H9 (cell line): ENCODE results near the gene IGF1. TPM values are rescaled to one million over a fixed set of nuclear protein-coding genes. Genes with fewer than 3 reads are reported as not detected.

Experiments used
- DNase-seq: peaks from one replicate; pipeline ENCODE4 v3.0.0-alpha.2; 2017
- H2AFZ ChIP-seq: one replicate; pipeline ENCODE4 v1.6.1; 2013; ENCODE audit warnings: mild to moderate bottlenecking, low read length, control low read depth, moderate library complexity
- H2AK5ac ChIP-seq: 2 replicates; pipeline ENCODE4 v1.6.1; 2013; ENCODE audit warnings: low read length, control low read depth, mixed read lengths; ENCODE audit not compliant: insufficient read length
- H2BK120ac ChIP-seq: one replicate; pipeline ENCODE4 v1.6.1; 2013; ENCODE audit warnings: low read depth, mild to moderate bottlenecking, low read length, control low read depth, inconsistent platforms; ENCODE audit not compliant: poor library complexity, severe bottlenecking
- H2BK12ac ChIP-seq: 2 replicates; pipeline ENCODE4 v1.6.1; 2013; ENCODE audit warnings: low read length, control low read depth, mixed read lengths, low read depth; ENCODE audit not compliant: insufficient read length
- H2BK15ac ChIP-seq: 2 replicates; pipeline ENCODE4 v1.6.1; 2013; ENCODE audit warnings: low read depth, low read length, control low read depth
- H2BK20ac ChIP-seq: one replicate; pipeline ENCODE4 v1.6.1; 2013; ENCODE audit warnings: low read depth, mild to moderate bottlenecking, low read length, control low read depth, inconsistent platforms; ENCODE audit not compliant: poor library complexity, severe bottlenecking
- H2BK5ac ChIP-seq: 2 replicates; pipeline ENCODE4 v1.6.1; 2013; ENCODE audit warnings: low read length, control low read depth, mixed read lengths; ENCODE audit not compliant: insufficient read length
- H3K14ac ChIP-seq: 2 replicates; pipeline ENCODE4 v1.6.1; 2013; ENCODE audit warnings: low read length, control low read depth; ENCODE audit not compliant: insufficient read depth
- H3K18ac ChIP-seq: 2 replicates; pipeline ENCODE4 v1.6.1; 2013; ENCODE audit warnings: low read depth, mild to moderate bottlenecking, mixed read lengths, low read length, control low read depth; ENCODE audit not compliant: insufficient read length
- H3K23ac ChIP-seq: 2 replicates; pipeline ENCODE4 v1.6.1; 2013; ENCODE audit warnings: low read length, control low read depth, mixed read lengths, low read depth; ENCODE audit not compliant: insufficient read length
- H3K23me2 ChIP-seq: 2 replicates; pipeline ENCODE4 v1.6.1; 2013; ENCODE audit warnings: low read depth, mild to moderate bottlenecking, mixed read lengths, low read length, control low read depth; ENCODE audit not compliant: insufficient read length, poor library complexity, severe bottlenecking
- H3K27ac ChIP-seq: 2 replicates; pipeline ENCODE4 v1.5.1; 2013; ENCODE audit warnings: low read length, control low read depth, mixed read lengths, low read depth; ENCODE audit not compliant: insufficient read length
- H3K27me3 ChIP-seq: 2 replicates; pipeline ENCODE4 v1.6.1; 2013; ENCODE audit warnings: low read length, control low read depth, inconsistent platforms; ENCODE audit not compliant: insufficient read depth
- H3K4ac ChIP-seq: 2 replicates; pipeline ENCODE4 v1.6.1; 2013; ENCODE audit warnings: low read depth, mild to moderate bottlenecking, control low read depth, inconsistent platforms, low read length, moderate library complexity
- H3K4me1 ChIP-seq: 2 replicates; pipeline ENCODE4 v1.6.1; 2013; ENCODE audit warnings: low read length, control low read depth, inconsistent platforms; ENCODE audit not compliant: insufficient read depth
- H3K4me2 ChIP-seq: 2 replicates; pipeline ENCODE4 v1.6.1; 2013; ENCODE audit warnings: low read length, control low read depth, mixed read lengths; ENCODE audit not compliant: insufficient read length, insufficient read depth
- H3K56ac ChIP-seq: 2 replicates; pipeline ENCODE4 v1.6.1; 2013; ENCODE audit warnings: low read depth, mild to moderate bottlenecking, mixed read lengths, low read length, control low read depth; ENCODE audit not compliant: insufficient read length
- H3K79me1 ChIP-seq: 2 replicates; pipeline ENCODE4 v1.6.1; 2013; ENCODE audit warnings: low read depth, mild to moderate bottlenecking, moderate library complexity, low read length, control low read depth, inconsistent platforms; ENCODE audit not compliant: insufficient read depth, poor library complexity, severe bottlenecking
- H3K79me2 ChIP-seq: 2 replicates; pipeline ENCODE4 v1.6.1; 2013; ENCODE audit warnings: low read length, control low read depth, inconsistent platforms; ENCODE audit not compliant: insufficient read depth
- H3K9ac ChIP-seq: 2 replicates; pipeline ENCODE4 v1.6.1; 2013; ENCODE audit warnings: low read length, control low read depth, mixed read lengths; ENCODE audit not compliant: insufficient read length; ENCODE audit errors: extremely low read depth
- H3K9me3 ChIP-seq: one replicate; pipeline ENCODE4 v1.6.1; 2013; ENCODE audit warnings: low read depth, low read length, inconsistent platforms; ENCODE audit not compliant: control insufficient read depth
- H3T11ph ChIP-seq: one replicate; pipeline ENCODE4 v1.6.1; 2013; ENCODE audit warnings: mild to moderate bottlenecking, low read length, control low read depth, inconsistent platforms
- H4K20me1 ChIP-seq: one replicate; pipeline ENCODE4 v1.6.1; 2013; ENCODE audit not compliant: control insufficient read depth, insufficient read length, insufficient read depth
- H4K5ac ChIP-seq: 2 replicates; pipeline ENCODE4 v1.6.1; 2013; ENCODE audit warnings: low read depth, mild to moderate bottlenecking, mixed read lengths, low read length, control low read depth; ENCODE audit not compliant: insufficient read length
- H4K8ac ChIP-seq: replicated peaks from 2 replicates; pipeline ENCODE4 v1.6.1; 2013; ENCODE audit warnings: low read length, control low read depth, mixed read lengths, low read depth; ENCODE audit not compliant: insufficient read length
- H4K91ac ChIP-seq: 2 replicates; pipeline ENCODE4 v1.6.1; 2013; ENCODE audit warnings: low read depth, mild to moderate bottlenecking, moderate library complexity, mixed read lengths, low read length, control low read depth; ENCODE audit not compliant: insufficient read length
- H3K27ac Mint-ChIP-seq, 3 experiments: 2 replicates in 2 of 3; 3 replicates in 1 of 3; pipeline ENCODE4 v1.8.0; 2020 to 2021; ENCODE audit warnings: mixed read lengths in 3 of 3, mild to moderate bottlenecking in 1 of 3, moderate library complexity in 1 of 3
- H3K27me3 Mint-ChIP-seq: 2 replicates; pipeline ENCODE4 v1.8.0; 2021; ENCODE audit warnings: low read depth, mild to moderate bottlenecking, moderate library complexity, mixed read lengths
- H3K36me3 Mint-ChIP-seq, 3 experiments: 2 replicates in 2 of 3; 3 replicates in 1 of 3; pipeline ENCODE4 v1.8.0; 2020 to 2021; ENCODE audit warnings: low read depth in 3 of 3, mixed read lengths in 3 of 3; ENCODE audit not compliant: insufficient read depth in 1 of 3
- H3K4me1 Mint-ChIP-seq, 2 experiments: 2 replicates each; pipeline ENCODE4 v1.8.0; 2020; ENCODE audit warnings: mixed read lengths in 2 of 2
- H3K4me3 Mint-ChIP-seq, 2 experiments: 2 replicates in 1 of 2; 3 replicates in 1 of 2; pipeline ENCODE4 v1.8.0; 2020 to 2021; ENCODE audit warnings: mild to moderate bottlenecking in 2 of 2, mixed read lengths in 2 of 2, moderate library complexity in 1 of 2
- H3K9me3 Mint-ChIP-seq, 2 experiments: 2 replicates in 1 of 2; 3 replicates in 1 of 2; pipeline ENCODE4 v1.8.0; 2020; ENCODE audit warnings: mild to moderate bottlenecking in 2 of 2, mixed read lengths in 2 of 2, moderate library complexity in 1 of 2
- WGBS: extraction: QIAGEN DNeasy Blood & Tissue Kit; methylation state at CpG from one replicate; pipeline ENCODE4 v1.1.7; 2013; ENCODE audit warnings: missing lambda C conversion rate, low lambda C conversion rate, mixed read lengths; ENCODE audit not compliant: insufficient read length; ENCODE audit errors: extremely low coverage; 5-methylcytosine and 5-hydroxymethylcytosine counted together
- total RNA-seq: library from RNA; stranded (reverse); gene quantifications from 2 replicates; pipeline ENCODE4 v1.2.1, GENCODE V29; 2021
- TF ChIP-seq, protein P1 (sequence below): fragments of 200-600 bp; sonication (generic); conservative IDR thresholded peaks from 3 replicates; pipeline ENCODE4 v1.8.0; 2021; ENCODE audit warnings: antibody characterized with exemption, mild to moderate bottlenecking

The IGF1 gene
- total RNA-seq, 1 experiment from 2014 or later = not detected

DNA sequence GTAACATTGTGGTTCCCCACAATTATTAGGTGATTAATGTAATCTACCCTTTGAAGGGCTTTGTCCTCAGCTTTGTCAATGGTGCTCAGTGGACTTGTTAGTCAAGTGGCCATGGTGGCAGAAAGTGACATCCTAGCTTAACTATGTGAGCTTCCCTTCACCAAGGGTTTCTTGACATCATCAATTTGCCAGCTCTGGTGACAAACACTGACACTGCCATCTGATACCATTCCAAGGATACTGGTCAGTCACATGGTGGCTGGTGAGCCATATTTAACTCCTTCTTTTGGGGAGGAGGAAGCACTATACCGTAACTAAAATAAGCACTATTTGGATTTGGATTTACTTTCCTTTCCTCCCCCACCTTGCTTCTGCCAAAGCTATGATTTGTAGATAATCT is 115.7 kb downstream of the IGF1 start:
- H3K36me3 Mint-ChIP-seq = peaks cover 0 to 6% (median 0%) of the 10 kb centered on the region in 3 experiments; a peak in 2 of 7 replicates

More for the DNA sequence above, 115.7 kb downstream of the IGF1 start:
- Histone ChIP-seq H3K14ac (no peak overlapping the region), H4K91ac (no peak overlapping the region), H3K23me2 (no peaks in the 10 kb centered on the region), H4K20me1 (no peaks in the 10 kb centered on the region), H4K5ac (no peak overlapping the region), H2BK15ac (no peak overlapping the region), H2BK20ac (no peak overlapping the region), H3K9me3 (no peaks in the 10 kb centered on the region), H3K79me2 (no peaks in the 10 kb centered on the region), H3K18ac (no peak overlapping the region), H3K4ac (no peak overlapping the region), H3K4me2 (no peak overlapping the region), H3K79me1 (no peaks in the 10 kb centered on the region), H3K27me3 (no peaks in the 10 kb centered on the region), H2BK12ac (no peak overlapping the region), H3K27ac (no peak overlapping the region), H3T11ph (no peak overlapping the region), H2AFZ (no peak overlapping the region), H2BK120ac (no peak overlapping the region), H3K56ac (no peak overlapping the region), H3K23ac (no peak overlapping the region), H3K9ac (no peak overlapping the region), H2AK5ac (no peak overlapping the region), H2BK5ac (no peak overlapping the region), H3K4me1 (no peaks in the 10 kb centered on the region), H4K8ac (no peak overlapping the region)
- TF ChIP-seq, protein P1, sequence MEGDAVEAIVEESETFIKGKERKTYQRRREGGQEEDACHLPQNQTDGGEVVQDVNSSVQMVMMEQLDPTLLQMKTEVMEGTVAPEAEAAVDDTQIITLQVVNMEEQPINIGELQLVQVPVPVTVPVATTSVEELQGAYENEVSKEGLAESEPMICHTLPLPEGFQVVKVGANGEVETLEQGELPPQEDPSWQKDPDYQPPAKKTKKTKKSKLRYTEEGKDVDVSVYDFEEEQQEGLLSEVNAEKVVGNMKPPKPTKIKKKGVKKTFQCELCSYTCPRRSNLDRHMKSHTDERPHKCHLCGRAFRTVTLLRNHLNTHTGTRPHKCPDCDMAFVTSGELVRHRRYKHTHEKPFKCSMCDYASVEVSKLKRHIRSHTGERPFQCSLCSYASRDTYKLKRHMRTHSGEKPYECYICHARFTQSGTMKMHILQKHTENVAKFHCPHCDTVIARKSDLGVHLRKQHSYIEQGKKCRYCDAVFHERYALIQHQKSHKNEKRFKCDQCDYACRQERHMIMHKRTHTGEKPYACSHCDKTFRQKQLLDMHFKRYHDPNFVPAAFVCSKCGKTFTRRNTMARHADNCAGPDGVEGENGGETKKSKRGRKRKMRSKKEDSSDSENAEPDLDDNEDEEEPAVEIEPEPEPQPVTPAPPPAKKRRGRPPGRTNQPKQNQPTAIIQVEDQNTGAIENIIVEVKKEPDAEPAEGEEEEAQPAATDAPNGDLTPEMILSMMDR = no peak
- H3K9me3 Mint-ChIP-seq = peaks cover 19 to 25% of the 10 kb centered on the region in 2 experiments; a peak in 4 of 5 replicates
- H3K27ac Mint-ChIP-seq = no peak overlapping the region
- H3K4me3 Mint-ChIP-seq = no peak overlapping the region
- H3K4me1 Mint-ChIP-seq = no peaks in the 10 kb centered on the region
- no CpG with 5 or more reads among the region's 1 CpG for WGBS
- no peaks in the 10 kb centered on the region; the same call in 1 of the 2 replicates for H3K27me3 Mint-ChIP-seq
- no peak for DNase-seq
